Peyer's patch (tissue), 4 donors: ENCODE results near the gene STK24.

ENCODE experiments used
- POLR2A ChIP-seq, 2 donors: fragments of 450-650 bp; IDR thresholded peaks; one replicate each; pipeline ENCODE4 v1.5.1; 2017; ENCODE audit warnings: antibody characterized with exemption in 2 of 2, mild to moderate bottlenecking in 2 of 2, moderate library complexity in 2 of 2
- TF ChIP-seq, protein P1 (sequence below), 6 experiments: fragments of 450-650 bp in 4 of 6; fragments of 200-600 bp in 2 of 6; sonication (generic) in 1 of 6; IDR thresholded peaks; one replicate each; pipeline ENCODE4 v1.5.1; 2017 to 2019; ENCODE audit warnings: antibody characterized with exemption in 6 of 6, mild to moderate bottlenecking in 3 of 6, moderate library complexity in 1 of 6

DNA sequence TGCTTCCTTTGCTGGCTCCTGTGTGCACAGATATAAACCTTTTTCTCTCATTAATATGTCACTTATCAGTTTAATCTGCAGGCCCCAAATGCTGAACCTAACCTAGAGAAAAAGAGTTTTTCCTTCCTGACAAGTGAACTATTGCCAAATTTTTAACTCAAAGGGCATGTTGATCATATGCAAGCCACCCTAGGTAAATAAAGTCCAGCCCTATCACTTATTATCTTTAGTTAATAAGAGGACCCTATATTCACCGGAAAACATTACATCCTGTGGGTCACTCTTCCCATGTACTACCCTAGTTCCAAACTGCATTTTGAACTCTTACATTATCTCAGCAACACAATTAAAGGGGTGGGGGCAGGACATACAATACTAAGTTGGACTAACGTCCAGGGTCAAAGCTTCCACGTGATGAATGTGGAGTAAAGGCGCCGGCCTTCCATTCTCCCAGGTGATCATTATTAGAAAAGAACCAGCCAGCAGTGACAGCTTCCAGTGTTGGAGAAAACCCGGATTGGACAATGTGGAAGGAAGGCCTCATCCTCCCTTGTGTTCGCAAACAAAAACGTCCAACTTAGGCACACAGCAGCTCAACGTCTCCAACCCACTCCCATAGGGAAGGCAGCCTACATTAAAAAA lies 86.6 kb downstream of the STK24 start:
- TF ChIP-seq, protein P1, sequence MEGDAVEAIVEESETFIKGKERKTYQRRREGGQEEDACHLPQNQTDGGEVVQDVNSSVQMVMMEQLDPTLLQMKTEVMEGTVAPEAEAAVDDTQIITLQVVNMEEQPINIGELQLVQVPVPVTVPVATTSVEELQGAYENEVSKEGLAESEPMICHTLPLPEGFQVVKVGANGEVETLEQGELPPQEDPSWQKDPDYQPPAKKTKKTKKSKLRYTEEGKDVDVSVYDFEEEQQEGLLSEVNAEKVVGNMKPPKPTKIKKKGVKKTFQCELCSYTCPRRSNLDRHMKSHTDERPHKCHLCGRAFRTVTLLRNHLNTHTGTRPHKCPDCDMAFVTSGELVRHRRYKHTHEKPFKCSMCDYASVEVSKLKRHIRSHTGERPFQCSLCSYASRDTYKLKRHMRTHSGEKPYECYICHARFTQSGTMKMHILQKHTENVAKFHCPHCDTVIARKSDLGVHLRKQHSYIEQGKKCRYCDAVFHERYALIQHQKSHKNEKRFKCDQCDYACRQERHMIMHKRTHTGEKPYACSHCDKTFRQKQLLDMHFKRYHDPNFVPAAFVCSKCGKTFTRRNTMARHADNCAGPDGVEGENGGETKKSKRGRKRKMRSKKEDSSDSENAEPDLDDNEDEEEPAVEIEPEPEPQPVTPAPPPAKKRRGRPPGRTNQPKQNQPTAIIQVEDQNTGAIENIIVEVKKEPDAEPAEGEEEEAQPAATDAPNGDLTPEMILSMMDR (IDR thresholded peaks at IDR 0.05) = no peak
- no peak for TF ChIP-seq POLR2A (IDR thresholded peaks at IDR 0.05)
